Trophoblast cell (in vitro differentiated cells and primary cell): Measurements from ENCODE around the gene GPR162.

Experiments used
- DNase-seq, 2 donors: peaks; one replicate each; pipeline ENCODE4 v3.0.0-alpha.2; 2016
- H2AFZ ChIP-seq: 2 replicates; pipeline ENCODE4 v1.6.1; 2013; ENCODE audit warnings: low read length, moderate library complexity, mild to moderate bottlenecking; ENCODE audit not compliant: insufficient read depth, poor library complexity
- H2AK5ac ChIP-seq: 2 replicates; pipeline ENCODE4 v1.6.1; 2013; ENCODE audit warnings: mild to moderate bottlenecking, low read length
- H2BK120ac ChIP-seq: 2 replicates; pipeline ENCODE4 v1.6.1; 2013; ENCODE audit warnings: low read length, mild to moderate bottlenecking, moderate library complexity; ENCODE audit not compliant: insufficient read depth, poor library complexity
- H2BK12ac ChIP-seq: 2 replicates; pipeline ENCODE4 v1.6.1; 2013; ENCODE audit warnings: mild to moderate bottlenecking, low read length, moderate library complexity
- H2BK5ac ChIP-seq: 2 replicates; pipeline ENCODE4 v1.6.1; 2013; ENCODE audit warnings: low read length, low read depth, moderate library complexity, mild to moderate bottlenecking; ENCODE audit not compliant: poor library complexity
- H3K14ac ChIP-seq: 2 replicates; pipeline ENCODE4 v1.6.1; 2013; ENCODE audit warnings: mild to moderate bottlenecking, low read length
- H3K18ac ChIP-seq: 2 replicates; pipeline ENCODE4 v1.6.1; 2013; ENCODE audit warnings: mild to moderate bottlenecking, low read length
- H3K23ac ChIP-seq: 2 replicates; pipeline ENCODE4 v1.6.1; 2013; ENCODE audit warnings: low read length
- H3K27ac ChIP-seq: 2 replicates; pipeline ENCODE4 v1.5.1; 2013; ENCODE audit warnings: low read depth, mild to moderate bottlenecking, inconsistent platforms, low read length, moderate library complexity
- H3K27me3 ChIP-seq: 2 replicates; pipeline ENCODE4 v1.6.1; 2013; ENCODE audit warnings: inconsistent platforms, mild to moderate bottlenecking, low read length, moderate library complexity; ENCODE audit not compliant: insufficient read depth
- H3K36me3 ChIP-seq, 2 experiments: 1 replicate in 1 of 2; 2 replicates in 1 of 2; pipeline ENCODE4 v1.6.1; 2013; ENCODE audit warnings: low read length in 2 of 2, mild to moderate bottlenecking in 2 of 2, moderate library complexity in 1 of 2; ENCODE audit not compliant: insufficient read depth in 2 of 2, control insufficient read depth in 1 of 2
- H3K4ac ChIP-seq: 2 replicates; pipeline ENCODE4 v1.6.1; 2013; ENCODE audit warnings: low read depth, mild to moderate bottlenecking, low read length, moderate library complexity
- H3K4me1 ChIP-seq, 2 experiments: 1 replicate in 1 of 2; 2 replicates in 1 of 2; pipeline ENCODE4 v1.6.1; 2013; ENCODE audit warnings: low read length in 2 of 2, mild to moderate bottlenecking in 2 of 2, moderate library complexity in 1 of 2; ENCODE audit not compliant: insufficient read depth in 2 of 2, control insufficient read depth in 1 of 2
- H3K4me2 ChIP-seq: 2 replicates; pipeline ENCODE4 v1.6.1; 2013; ENCODE audit warnings: inconsistent platforms, mild to moderate bottlenecking, low read length, moderate library complexity
- H3K4me3 ChIP-seq: 2 replicates; pipeline ENCODE4 v1.5.1; 2013; ENCODE audit warnings: mild to moderate bottlenecking, low read depth, low read length, inconsistent platforms
- H3K79me1 ChIP-seq: one replicate; pipeline ENCODE4 v1.6.1; 2013; ENCODE audit warnings: low read length
- H3K79me2 ChIP-seq: 2 replicates; pipeline ENCODE4 v1.6.1; 2013; ENCODE audit warnings: low read length, mild to moderate bottlenecking; ENCODE audit not compliant: control insufficient read depth, insufficient read depth, poor library complexity
- H3K9ac ChIP-seq: 2 replicates; pipeline ENCODE4 v1.6.1; 2013; ENCODE audit warnings: mild to moderate bottlenecking, low read length
- H3K9me3 ChIP-seq: 2 replicates; pipeline ENCODE4 v1.6.1; 2013; ENCODE audit warnings: low read depth, mild to moderate bottlenecking, control low read depth, inconsistent platforms, low read length; ENCODE audit not compliant: insufficient read depth
- H4K12ac ChIP-seq: 2 replicates; pipeline ENCODE4 v1.6.1; 2013; ENCODE audit warnings: low read depth, mild to moderate bottlenecking, low read length, moderate library complexity
- H4K8ac ChIP-seq: 2 replicates; pipeline ENCODE4 v1.6.1; 2013; ENCODE audit warnings: low read depth, mild to moderate bottlenecking, low read length, moderate library complexity
- H4K91ac ChIP-seq: one replicate; pipeline ENCODE4 v1.6.1; 2013; ENCODE audit warnings: low read depth, mild to moderate bottlenecking, low read length, moderate library complexity
- WGBS: extraction: QIAGEN DNeasy Blood & Tissue Kit; methylation state at CpG from one replicate; pipeline ENCODE4 v1.1.7; 2013; ENCODE audit warnings: missing lambda C conversion rate; ENCODE audit not compliant: insufficient read length, insufficient coverage; ENCODE audit errors: extremely low coverage; 5-methylcytosine and 5-hydroxymethylcytosine counted together

GPR162 gene

DNA sequence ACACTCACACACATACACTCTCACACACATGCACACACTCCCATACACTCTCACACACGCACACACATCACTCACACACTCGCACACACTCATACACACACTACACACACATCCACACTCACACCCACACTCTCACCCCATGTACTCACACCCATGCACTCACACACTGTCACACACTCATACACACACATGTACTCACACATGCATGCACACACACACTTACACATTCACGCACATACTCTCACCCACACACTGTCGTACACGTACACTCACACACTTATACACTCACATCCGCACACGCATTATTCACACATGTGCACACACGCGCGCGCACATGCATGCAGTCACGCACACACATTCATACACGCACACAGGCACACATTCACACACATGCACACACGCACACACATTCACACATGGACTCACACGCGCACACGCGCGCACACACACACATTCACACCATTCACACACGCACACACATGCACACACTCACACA, 3.9 kb upstream of the GPR162 start:
- DNase-seq: no peak
- H2AK5ac ChIP-seq: no peak overlapping the region
- H3K9ac ChIP-seq: no peak overlapping the region
- H3K18ac ChIP-seq: no peak overlapping the region
- peaks cover 5% of the 10 kb centered on the region for H3K9me3 ChIP-seq
- H4K8ac ChIP-seq: no peak overlapping the region
- H3K27me3 ChIP-seq: no peaks in the 10 kb centered on the region
- no peak overlapping the region for H2BK5ac ChIP-seq
- peaks cover 5% of the 10 kb centered on the region for H3K79me1 ChIP-seq
- no peak overlapping the region for H2AFZ ChIP-seq
- peaks cover 10 to 13% of the 10 kb centered on the region in 2 experiments for H3K4me1 ChIP-seq
- WGBS: 100% methylated on average over 7 of the region's 20 CpGs
- peak overlapping the region; percentile 41 for H3K4me3 ChIP-seq
- no peak overlapping the region for H4K91ac ChIP-seq
- H3K79me2 ChIP-seq: no peaks in the 10 kb centered on the region
- no peak overlapping the region for H3K4ac ChIP-seq
- H2BK12ac ChIP-seq: no peak overlapping the region
- H3K4me2 ChIP-seq: no peak overlapping the region
- H3K27ac ChIP-seq: no peak overlapping the region
- H2BK120ac ChIP-seq: no peak overlapping the region
- no peak overlapping the region for H3K23ac ChIP-seq
- H4K12ac ChIP-seq: no peak overlapping the region
- no peaks in the 10 kb centered on the region for H3K36me3 ChIP-seq
- H3K14ac ChIP-seq: no peak overlapping the region

DNA sequence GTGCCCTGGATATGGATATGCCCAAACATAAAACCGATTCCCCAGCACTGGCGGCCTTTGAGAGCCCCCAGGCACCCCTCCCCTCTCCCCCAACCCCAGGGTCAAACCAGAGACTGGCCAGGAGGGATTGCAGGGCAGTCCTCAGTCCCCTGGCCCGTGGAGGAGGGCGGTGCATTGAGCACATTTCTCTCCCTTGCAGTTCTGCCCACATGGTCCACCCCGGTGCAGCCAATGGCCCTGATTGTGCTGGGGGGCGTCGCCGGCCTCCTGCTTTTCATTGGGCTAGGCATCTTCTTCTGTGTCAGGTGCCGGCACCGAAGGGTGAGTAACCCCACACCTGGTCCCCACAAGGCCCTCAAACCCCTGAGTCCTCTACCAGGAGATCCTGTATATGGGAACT, 3.4 kb upstream of the GPR162 start:
- Histone ChIP-seq H3K14ac (no peak overlapping the region), H3K27ac (no peak overlapping the region)

DNA sequence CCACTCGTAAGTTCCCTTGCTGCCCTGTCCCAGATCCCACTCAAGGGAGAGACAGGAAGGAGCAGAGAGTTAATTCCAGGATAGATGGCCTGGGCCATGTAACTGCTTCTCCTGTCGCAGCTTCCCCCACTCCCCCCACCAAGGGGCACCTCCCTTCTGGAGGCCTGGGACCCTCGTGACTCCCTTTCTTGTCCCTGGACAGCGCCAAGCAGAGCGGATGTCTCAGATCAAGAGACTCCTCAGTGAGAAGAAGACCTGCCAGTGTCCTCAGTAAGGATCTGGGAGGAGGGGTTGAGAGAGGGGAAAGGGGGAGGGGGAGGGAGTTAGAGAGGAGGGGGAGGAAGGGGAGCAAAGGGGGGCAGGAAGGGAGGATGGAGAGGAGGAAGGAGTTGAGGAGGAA, 3.0 kb upstream of the GPR162 start:
- Histone ChIP-seq H2BK12ac (no peak overlapping the region), H3K4me3 (no peak overlapping the region), H3K27ac (no peak overlapping the region), H3K79me1 (peaks cover 5% of the 10 kb centered on the region), H3K4me2 (no peak overlapping the region), H3K4ac (no peak overlapping the region), H3K79me2 (no peaks in the 10 kb centered on the region), H3K4me1 (peaks cover 12 to 21% of the 10 kb centered on the region in 2 experiments), H4K12ac (no peak overlapping the region), H3K23ac (no peak overlapping the region), H2BK5ac (no peak overlapping the region), H4K91ac (no peak overlapping the region), H2AFZ (no peak overlapping the region), H2AK5ac (no peak overlapping the region), H3K36me3 (no peaks in the 10 kb centered on the region), H2BK120ac (no peak overlapping the region), H3K27me3 (no peaks in the 10 kb centered on the region), H3K14ac (no peak overlapping the region), H3K18ac (no peak overlapping the region), H4K8ac (no peak overlapping the region), H3K9me3 (peaks cover 5% of the 10 kb centered on the region), H3K9ac (no peak overlapping the region)
- no CpG with 5 or more reads among the region's 5 CpGs for WGBS
- no peak for DNase-seq

More for the DNA sequence above, 3.4 kb upstream of the GPR162 start:
- DNase-seq: no peak
- WGBS: no CpG with 5 or more reads among the region's 10 CpGs
- H3K36me3 ChIP-seq: no peaks in the 10 kb centered on the region
- no peak overlapping the region for H4K8ac ChIP-seq
- H2BK12ac ChIP-seq: no peak overlapping the region
- no peak overlapping the region for H3K4ac ChIP-seq
- no peak overlapping the region for H4K91ac ChIP-seq
- H3K79me1 ChIP-seq: peaks cover 5% of the 10 kb centered on the region
- H3K9ac ChIP-seq: no peak overlapping the region
- H4K12ac ChIP-seq: no peak overlapping the region
- H3K4me1 ChIP-seq: peaks cover 12 to 17% of the 10 kb centered on the region in 2 experiments
- no peak overlapping the region for H2AK5ac ChIP-seq
- H3K4me3 ChIP-seq: no peak overlapping the region
- H3K9me3 ChIP-seq: peaks cover 5% of the 10 kb centered on the region
- H3K79me2 ChIP-seq: no peaks in the 10 kb centered on the region
- H3K18ac ChIP-seq: no peak overlapping the region
- no peaks in the 10 kb centered on the region for H3K27me3 ChIP-seq
- H2BK5ac ChIP-seq: no peak overlapping the region
- no peak overlapping the region for H3K4me2 ChIP-seq
- H3K23ac ChIP-seq: no peak overlapping the region
- no peak overlapping the region for H2AFZ ChIP-seq
- H2BK120ac ChIP-seq: no peak overlapping the region

DNA sequence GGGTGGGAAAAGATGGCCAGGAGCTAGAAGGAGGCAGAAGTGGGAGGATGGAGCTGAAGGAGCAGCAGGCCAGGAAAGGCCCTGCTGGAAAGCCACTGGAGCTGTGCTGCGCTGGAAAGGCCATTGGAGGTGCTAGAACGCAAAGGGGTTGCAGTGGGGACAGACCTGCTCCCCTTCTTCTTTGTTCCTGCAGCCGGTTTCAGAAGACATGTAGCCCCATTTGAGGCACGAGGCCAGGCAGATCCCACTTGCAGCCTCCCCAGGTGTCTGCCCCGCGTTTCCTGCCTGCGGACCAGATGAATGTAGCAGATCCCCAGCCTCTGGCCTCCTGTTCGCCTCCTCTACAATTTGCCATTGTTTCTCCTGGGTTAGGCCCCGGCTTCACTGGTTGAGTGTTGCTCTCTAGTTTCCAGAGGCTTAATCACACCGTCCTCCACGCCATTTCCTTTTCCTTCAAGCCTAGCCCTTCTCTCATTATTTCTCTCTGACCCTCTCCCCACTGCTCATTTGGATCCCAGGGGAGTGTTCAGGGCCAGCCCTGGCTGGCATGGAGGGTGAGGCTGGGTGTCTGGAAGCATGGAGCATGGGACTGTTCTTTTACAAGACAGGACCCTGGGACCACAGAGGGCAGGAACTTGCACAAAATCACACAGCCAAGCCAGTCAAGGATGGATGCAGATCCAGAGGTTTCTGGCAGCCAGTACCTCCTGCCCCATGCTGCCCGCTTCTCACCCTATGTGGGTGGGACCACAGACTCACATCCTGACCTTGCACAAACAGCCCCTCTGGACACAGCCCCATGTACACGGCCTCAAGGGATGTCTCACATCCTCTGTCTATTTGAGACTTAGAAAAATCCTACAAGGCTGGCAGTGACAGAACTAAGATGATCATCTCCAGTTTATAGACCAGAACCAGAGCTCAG, 2.3 kb upstream of the GPR162 start:
- Histone ChIP-seq H4K91ac (no peak overlapping the region), H2BK5ac (no peak overlapping the region), H3K36me3 (no peaks in the 10 kb centered on the region), H2BK12ac (no peak overlapping the region), H2AFZ (no peak overlapping the region), H3K79me2 (no peaks in the 10 kb centered on the region), H3K4me1 (peaks cover 12 to 21% of the 10 kb centered on the region in 2 experiments), H3K14ac (no peak overlapping the region), H3K18ac (no peak overlapping the region), H3K9me3 (peaks cover 5% of the 10 kb centered on the region), H3K9ac (no peak overlapping the region), H3K27me3 (no peaks in the 10 kb centered on the region), H4K12ac (no peak overlapping the region), H3K4ac (no peak overlapping the region), H3K4me2 (no peak overlapping the region), H4K8ac (no peak overlapping the region), H2BK120ac (no peak overlapping the region), H3K4me3 (peak overlapping the region; percentile 11), H3K79me1 (peaks cover 5% of the 10 kb centered on the region), H2AK5ac (no peak overlapping the region), H3K23ac (no peak overlapping the region), H3K27ac (no peak overlapping the region)
- DNase-seq: no peak
- no CpG with 5 or more reads among the region's 13 CpGs for WGBS
